SK-N-SH treated with all-trans-retinoic acid at 6 μM for 48 hours (cell line): Measurements from ENCODE around the gene MIPOL1.

Source experiments
- PPARA ChIP-seq: fragments of 250-450 bp; sonication (Bioruptor Pico); IDR thresholded peaks from 2 replicates; pipeline ENCODE4 v1.5.0; 2020; ENCODE audit warnings: mild to moderate bottlenecking, borderline replicate concordance
- RARB ChIP-seq: fragments of 250-450 bp; sonication (Bioruptor Pico); IDR thresholded peaks from 2 replicates; pipeline ENCODE4 v1.8.0; 2021; ENCODE audit warnings: mild to moderate bottlenecking, moderate library complexity
- SNAI2 ChIP-seq: fragments of 250-450 bp; sonication (Bioruptor Pico); IDR thresholded peaks from 2 replicates; pipeline ENCODE4 v1.5.0; 2020; ENCODE audit warnings: mild to moderate bottlenecking, moderate library complexity
- TOX ChIP-seq: fragments of 250-450 bp; sonication (Bioruptor Pico); IDR thresholded peaks from 2 replicates; pipeline ENCODE4 v1.8.0; 2021; ENCODE audit warnings: mild to moderate bottlenecking, moderate library complexity, borderline replicate concordance
- ZFP3 ChIP-seq: fragments of 250-450 bp; sonication (Bioruptor Pico); IDR thresholded peaks from 2 replicates; pipeline ENCODE4 v1.5.0; 2020; ENCODE audit warnings: mild to moderate bottlenecking, moderate library complexity
- ZFP30 ChIP-seq: fragments of 450-650 bp; formaldehyde crosslinking; IDR thresholded peaks from 2 replicates; pipeline ENCODE4 v1.5.0; 2022; ENCODE audit warnings: mild to moderate bottlenecking, moderate library complexity
- ZNF565 ChIP-seq: fragments of 450-650 bp; formaldehyde crosslinking; conservative IDR thresholded peaks from 2 replicates; pipeline ENCODE4 v1.5.0; 2020; ENCODE audit warnings: low read depth, mild to moderate bottlenecking, moderate library complexity
- TF ChIP-seq, protein P1 (sequence below): fragments of 250-450 bp; sonication (Bioruptor Pico); IDR thresholded peaks from 2 replicates; pipeline ENCODE4 v1.8.0; 2020; ENCODE audit warnings: mild to moderate bottlenecking, moderate library complexity, borderline replicate concordance
- TF ChIP-seq, protein P2 (sequence below): fragments of 250-450 bp; sonication (Bioruptor Pico); IDR thresholded peaks from 2 replicates; pipeline ENCODE4 v1.8.0; 2021; ENCODE audit warnings: low read depth, mild to moderate bottlenecking, moderate library complexity, borderline replicate concordance
- TF ChIP-seq, protein P3 (sequence below): fragments of 250-450 bp; sonication (Bioruptor Pico); IDR thresholded peaks from 2 replicates; pipeline ENCODE4 v1.5.1; 2020; ENCODE audit warnings: low read depth, mild to moderate bottlenecking, moderate library complexity
- TF ChIP-seq, protein P4 (sequence below): fragments of 250-450 bp; sonication (Bioruptor Pico); IDR thresholded peaks from 2 replicates; pipeline ENCODE4 v1.5.1; 2021; ENCODE audit warnings: mild to moderate bottlenecking, moderate library complexity

DNA sequence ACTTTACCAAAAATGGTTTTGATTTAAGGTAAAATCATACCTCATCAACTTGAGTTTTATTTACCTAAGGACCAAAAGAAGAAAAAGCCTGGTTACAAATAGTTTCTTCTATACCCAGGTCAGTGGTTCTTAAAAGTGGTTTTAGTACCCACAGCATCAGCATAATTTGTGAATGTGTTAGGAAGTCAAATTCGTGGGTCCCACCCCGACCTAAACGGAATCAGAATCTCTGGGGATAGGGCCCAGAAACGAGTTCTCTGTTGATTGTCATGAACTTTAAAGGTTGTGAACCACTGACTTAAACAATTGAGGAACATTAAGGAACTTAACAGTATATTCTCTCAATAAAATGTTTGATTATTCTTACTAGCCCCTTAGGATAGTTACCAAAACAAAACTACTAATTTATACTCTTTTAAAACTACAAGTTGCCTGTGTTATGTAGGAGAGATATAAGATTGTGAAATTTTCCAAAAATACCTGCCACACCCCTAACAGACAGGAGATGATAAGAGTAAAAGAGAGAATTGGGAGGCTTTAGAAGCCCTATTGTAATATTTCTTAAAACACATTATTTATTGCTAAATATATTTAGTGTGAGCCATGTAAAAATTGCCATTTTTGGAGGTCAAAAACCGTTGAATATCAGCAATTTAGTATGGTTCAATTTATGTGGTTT, 24.7 kb upstream of the MIPOL1 start:
- TF ChIP-seq ZFP30 (CRISPR knock-in tag) (no peak), RARB (no peak), SNAI2 (CRISPR knock-in tag) (no peak), ZFP3 (CRISPR knock-in tag) (no peak), PPARA (CRISPR knock-in tag) (no peak), TOX (CRISPR knock-in tag) (no peak), ZNF565 (CRISPR knock-in tag) (no peak)
- TF ChIP-seq, protein P1, sequence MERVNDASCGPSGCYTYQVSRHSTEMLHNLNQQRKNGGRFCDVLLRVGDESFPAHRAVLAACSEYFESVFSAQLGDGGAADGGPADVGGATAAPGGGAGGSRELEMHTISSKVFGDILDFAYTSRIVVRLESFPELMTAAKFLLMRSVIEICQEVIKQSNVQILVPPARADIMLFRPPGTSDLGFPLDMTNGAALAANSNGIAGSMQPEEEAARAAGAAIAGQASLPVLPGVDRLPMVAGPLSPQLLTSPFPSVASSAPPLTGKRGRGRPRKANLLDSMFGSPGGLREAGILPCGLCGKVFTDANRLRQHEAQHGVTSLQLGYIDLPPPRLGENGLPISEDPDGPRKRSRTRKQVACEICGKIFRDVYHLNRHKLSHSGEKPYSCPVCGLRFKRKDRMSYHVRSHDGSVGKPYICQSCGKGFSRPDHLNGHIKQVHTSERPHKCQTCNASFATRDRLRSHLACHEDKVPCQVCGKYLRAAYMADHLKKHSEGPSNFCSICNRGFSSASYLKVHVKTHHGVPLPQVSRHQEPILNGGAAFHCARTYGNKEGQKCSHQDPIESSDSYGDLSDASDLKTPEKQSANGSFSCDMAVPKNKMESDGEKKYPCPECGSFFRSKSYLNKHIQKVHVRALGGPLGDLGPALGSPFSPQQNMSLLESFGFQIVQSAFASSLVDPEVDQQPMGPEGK (CRISPR knock-in tag) = no peak
- TF ChIP-seq, protein P2, sequence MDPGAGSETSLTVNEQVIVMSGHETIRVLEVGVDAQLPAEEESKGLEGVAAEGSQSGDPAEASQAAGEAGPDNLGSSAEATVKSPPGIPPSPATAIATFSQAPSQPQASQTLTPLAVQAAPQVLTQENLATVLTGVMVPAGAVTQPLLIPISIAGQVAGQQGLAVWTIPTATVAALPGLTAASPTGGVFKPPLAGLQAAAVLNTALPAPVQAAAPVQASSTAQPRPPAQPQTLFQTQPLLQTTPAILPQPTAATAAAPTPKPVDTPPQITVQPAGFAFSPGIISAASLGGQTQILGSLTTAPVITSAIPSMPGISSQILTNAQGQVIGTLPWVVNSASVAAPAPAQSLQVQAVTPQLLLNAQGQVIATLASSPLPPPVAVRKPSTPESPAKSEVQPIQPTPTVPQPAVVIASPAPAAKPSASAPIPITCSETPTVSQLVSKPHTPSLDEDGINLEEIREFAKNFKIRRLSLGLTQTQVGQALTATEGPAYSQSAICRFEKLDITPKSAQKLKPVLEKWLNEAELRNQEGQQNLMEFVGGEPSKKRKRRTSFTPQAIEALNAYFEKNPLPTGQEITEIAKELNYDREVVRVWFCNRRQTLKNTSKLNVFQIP (CRISPR knock-in tag) = no peak
- TF ChIP-seq, protein P3, sequence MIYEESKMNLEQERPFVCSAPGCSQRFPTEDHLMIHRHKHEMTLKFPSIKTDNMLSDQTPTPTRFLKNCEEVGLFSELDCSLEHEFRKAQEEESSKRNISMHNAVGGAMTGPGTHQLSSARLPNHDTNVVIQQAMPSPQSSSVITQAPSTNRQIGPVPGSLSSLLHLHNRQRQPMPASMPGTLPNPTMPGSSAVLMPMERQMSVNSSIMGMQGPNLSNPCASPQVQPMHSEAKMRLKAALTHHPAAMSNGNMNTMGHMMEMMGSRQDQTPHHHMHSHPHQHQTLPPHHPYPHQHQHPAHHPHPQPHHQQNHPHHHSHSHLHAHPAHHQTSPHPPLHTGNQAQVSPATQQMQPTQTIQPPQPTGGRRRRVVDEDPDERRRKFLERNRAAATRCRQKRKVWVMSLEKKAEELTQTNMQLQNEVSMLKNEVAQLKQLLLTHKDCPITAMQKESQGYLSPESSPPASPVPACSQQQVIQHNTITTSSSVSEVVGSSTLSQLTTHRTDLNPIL (CRISPR knock-in tag) = no peak
- TF ChIP-seq, protein P4, sequence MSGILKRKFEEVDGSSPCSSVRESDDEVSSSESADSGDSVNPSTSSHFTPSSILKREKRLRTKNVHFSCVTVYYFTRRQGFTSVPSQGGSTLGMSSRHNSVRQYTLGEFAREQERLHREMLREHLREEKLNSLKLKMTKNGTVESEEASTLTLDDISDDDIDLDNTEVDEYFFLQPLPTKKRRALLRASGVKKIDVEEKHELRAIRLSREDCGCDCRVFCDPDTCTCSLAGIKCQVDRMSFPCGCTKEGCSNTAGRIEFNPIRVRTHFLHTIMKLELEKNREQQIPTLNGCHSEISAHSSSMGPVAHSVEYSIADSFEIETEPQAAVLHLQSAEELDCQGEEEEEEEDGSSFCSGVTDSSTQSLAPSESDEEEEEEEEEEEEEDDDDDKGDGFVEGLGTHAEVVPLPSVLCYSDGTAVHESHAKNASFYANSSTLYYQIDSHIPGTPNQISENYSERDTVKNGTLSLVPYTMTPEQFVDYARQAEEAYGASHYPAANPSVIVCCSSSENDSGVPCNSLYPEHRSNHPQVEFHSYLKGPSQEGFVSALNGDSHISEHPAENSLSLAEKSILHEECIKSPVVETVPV (CRISPR knock-in tag) = no peak
